Neural crest cell (in vitro differentiated cells): ENCODE data around the gene PRMT5. TPM values are rescaled to one million over a fixed set of nuclear protein-coding genes. Genes with fewer than 3 reads are reported as not detected.

Experiments
- DNase-seq: peaks from one replicate; pipeline ENCODE4 v3.0.0; 2021; ENCODE audit warnings: low read depth, mixed read lengths, low spot score
- H3K27ac Mint-ChIP-seq: one replicate; pipeline ENCODE4 v1.8.0; 2021; ENCODE audit warnings: mild to moderate bottlenecking, mixed read lengths; ENCODE audit not compliant: unreplicated experiment
- H3K27me3 Mint-ChIP-seq: 2 replicates; pipeline ENCODE4 v1.8.0; 2021; ENCODE audit warnings: low read depth, mild to moderate bottlenecking, mixed read lengths
- H3K36me3 Mint-ChIP-seq: 2 replicates; pipeline ENCODE4 v1.8.0; 2021; ENCODE audit warnings: low read depth, mild to moderate bottlenecking, mixed read lengths
- H3K4me1 Mint-ChIP-seq: 2 replicates; pipeline ENCODE4 v1.8.0; 2021; ENCODE audit warnings: mixed read lengths
- H3K4me3 Mint-ChIP-seq: one replicate; pipeline ENCODE4 v1.8.0; 2021; ENCODE audit warnings: mild to moderate bottlenecking, mixed read lengths
- H3K9me3 Mint-ChIP-seq: 2 replicates; pipeline ENCODE4 v1.8.0; 2021; ENCODE audit warnings: mixed read lengths
- CTCF ChIP-seq: fragments of 200-600 bp; sonication (generic); conservative IDR thresholded peaks from 2 replicates; pipeline ENCODE4 v1.5.0; 2021; ENCODE audit warnings: antibody characterized with exemption, mild to moderate bottlenecking
- total RNA-seq: library from RNA; stranded (reverse); gene quantifications from 2 replicates; pipeline ENCODE4 v1.2.1, GENCODE V29; 2021

Gene PRMT5
- total RNA-seq, 1 donor from 2014 or later: 134 TPM

GRCh38 chr14:22893706-22894105, 35.5 kb downstream of the PRMT5 start:
- no peaks in the 10 kb centered on the region for H3K27me3 Mint-ChIP-seq
- H3K4me3 Mint-ChIP-seq: no peak overlapping the region
- no peak overlapping the region for H3K27ac Mint-ChIP-seq

GRCh38 chr14:22892488-22892887, 36.7 kb downstream of the PRMT5 start:
- no peak for DNase-seq
- Mint-ChIP-seq H3K4me3 (no peak overlapping the region), H3K36me3 (no peaks in the 10 kb centered on the region), H3K27ac (peak overlapping the region; percentile 17), H3K4me1 (peaks cover 10% of the 10 kb centered on the region), H3K9me3 (no peaks in the 10 kb centered on the region), H3K27me3 (no peaks in the 10 kb centered on the region)
- TF ChIP-seq CTCF: no peak

More at GRCh38 chr14:22893706-22894105, 35.5 kb downstream of the PRMT5 start:
- no peak for TF ChIP-seq CTCF
- Mint-ChIP-seq H3K4me1 (peaks cover 7% of the 10 kb centered on the region), H3K36me3 (no peaks in the 10 kb centered on the region), H3K9me3 (no peaks in the 10 kb centered on the region)
- no peak for DNase-seq

GRCh38 chr14:22890416-22890815, 38.8 kb downstream of the PRMT5 start:
- no peak overlapping the region for H3K27ac Mint-ChIP-seq
- peaks cover under 1% of the 10 kb centered on the region for H3K27me3 Mint-ChIP-seq
- peaks cover 25% of the 10 kb centered on the region for H3K4me1 Mint-ChIP-seq
- no peak for TF ChIP-seq CTCF
- H3K36me3 Mint-ChIP-seq: no peaks in the 10 kb centered on the region
- H3K9me3 Mint-ChIP-seq: no peaks in the 10 kb centered on the region
- H3K4me3 Mint-ChIP-seq: no peak overlapping the region
- no peak for DNase-seq

- H3K4me1 Mint-ChIP-seq: peaks cover 41% of the 10 kb centered on the region
- H3K27me3 Mint-ChIP-seq: peaks cover 5% of the 10 kb centered on the region
- H3K4me3 Mint-ChIP-seq: no peak overlapping the region
- H3K36me3 Mint-ChIP-seq: no peaks in the 10 kb centered on the region
- DNase-seq: no peak
- TF ChIP-seq CTCF: no peak
- H3K27ac Mint-ChIP-seq: no peak overlapping the region
- H3K9me3 Mint-ChIP-seq: no peaks in the 10 kb centered on the region
Observed at GRCh38 chr14:22888662-22889061, 40.5 kb downstream of the PRMT5 start.

- Mint-ChIP-seq H3K36me3 (no peaks in the 10 kb centered on the region), H3K27ac (peak overlapping the region; percentile 69), H3K4me3 (peak overlapping the region; percentile 98), H3K9me3 (no peaks in the 10 kb centered on the region), H3K27me3 (peaks cover 5% of the 10 kb centered on the region), H3K4me1 (peaks cover 47% of the 10 kb centered on the region)
- TF ChIP-seq CTCF: no peak
- no peak for DNase-seq
Observed at GRCh38 chr14:22887990-22888378, 41.2 kb downstream of the PRMT5 start.
